Medulla oblongata (tissue), 1 donor: ENCODE results near the gene EPN1.

Experiments used
- DNase-seq: peaks from one replicate; pipeline ENCODE4 v3.0.0-alpha.2; 2015; ENCODE audit errors: extremely low spot score

The EPN1 gene

DNA sequence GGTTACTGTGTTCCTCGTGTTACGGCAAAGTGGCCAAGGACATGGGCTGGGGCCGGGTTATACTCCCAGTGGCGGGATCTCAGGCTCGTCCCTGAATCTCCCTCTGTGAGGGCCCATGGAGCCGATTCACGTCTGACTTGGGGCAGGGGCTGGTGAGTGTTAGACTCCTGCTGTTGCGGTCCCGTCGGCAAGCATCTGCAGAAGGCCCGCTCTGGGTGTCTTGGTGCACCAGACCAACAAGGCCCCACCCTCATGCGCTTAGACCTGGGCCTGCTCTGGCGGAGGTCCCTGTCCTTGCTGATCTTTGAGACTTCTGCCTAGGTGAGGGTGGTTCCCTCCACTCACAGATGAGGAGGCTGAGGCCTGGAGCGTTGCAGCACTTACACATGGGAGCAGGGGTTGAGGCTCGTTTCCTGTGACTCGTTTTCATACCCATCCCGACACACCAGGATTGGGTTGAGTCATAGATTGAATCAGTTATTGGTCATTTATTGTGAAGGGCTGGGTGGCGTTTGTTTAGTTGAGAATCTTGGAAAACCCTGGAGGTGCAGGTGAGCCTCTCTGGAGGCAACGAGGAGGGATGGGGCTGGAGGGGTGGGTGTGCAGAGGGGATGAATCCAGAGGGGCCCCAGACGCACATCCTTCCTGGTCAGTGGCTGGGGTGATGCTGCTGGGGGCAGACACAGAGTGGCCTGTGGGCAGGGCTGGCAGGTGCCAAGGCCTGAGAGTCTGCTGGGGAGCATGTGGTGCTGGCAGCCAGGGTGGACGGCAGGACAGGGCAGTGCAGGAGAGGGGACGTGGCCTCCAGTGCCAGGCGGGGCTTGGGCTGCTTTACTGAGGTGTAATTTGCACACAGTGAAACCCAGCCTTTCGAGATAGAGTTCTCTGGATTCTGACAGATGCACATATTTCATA lies 4.6 kb downstream of the EPN1 start:
- DNase-seq, result no peak

DNA sequence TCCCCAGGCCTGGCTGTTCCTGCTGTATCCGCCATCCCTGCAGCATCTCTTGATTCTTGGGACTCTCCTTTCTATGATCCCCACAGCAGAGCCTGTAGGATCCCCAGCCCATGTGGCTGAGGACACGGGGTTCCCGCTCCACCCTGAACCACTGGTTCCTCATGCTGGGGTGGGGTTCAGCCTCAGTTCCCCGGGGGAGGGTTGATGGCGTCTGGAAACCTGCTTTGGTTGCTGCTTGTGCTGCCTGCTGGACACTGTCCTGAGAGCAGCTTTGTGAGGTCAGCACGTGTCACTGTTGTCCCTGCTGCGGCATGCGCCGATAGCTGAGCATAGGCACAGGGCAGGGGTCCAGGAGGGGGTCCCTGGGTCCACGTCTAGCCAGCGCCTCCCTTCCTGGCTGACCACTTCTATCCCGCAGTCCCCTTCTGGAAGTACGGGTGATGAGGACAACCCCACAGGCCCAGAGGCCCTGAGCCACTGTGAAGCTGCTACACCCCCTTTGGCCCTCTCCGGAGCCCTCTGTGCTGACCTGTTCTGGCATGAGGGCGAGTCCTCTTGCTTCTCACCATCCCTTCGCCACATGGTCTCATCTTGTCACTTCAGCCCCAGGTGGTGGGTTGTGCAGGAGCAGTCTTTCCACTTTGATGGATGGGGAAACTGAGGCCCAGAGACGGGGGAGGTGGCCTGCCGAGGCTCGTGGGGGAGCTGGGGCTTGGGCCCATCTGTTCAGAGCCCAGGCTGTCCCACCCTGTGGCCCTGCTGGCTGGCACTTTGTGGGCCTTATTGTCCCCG lies 5.5 kb downstream of the EPN1 start:
- DNase-seq, result no peak

DNA sequence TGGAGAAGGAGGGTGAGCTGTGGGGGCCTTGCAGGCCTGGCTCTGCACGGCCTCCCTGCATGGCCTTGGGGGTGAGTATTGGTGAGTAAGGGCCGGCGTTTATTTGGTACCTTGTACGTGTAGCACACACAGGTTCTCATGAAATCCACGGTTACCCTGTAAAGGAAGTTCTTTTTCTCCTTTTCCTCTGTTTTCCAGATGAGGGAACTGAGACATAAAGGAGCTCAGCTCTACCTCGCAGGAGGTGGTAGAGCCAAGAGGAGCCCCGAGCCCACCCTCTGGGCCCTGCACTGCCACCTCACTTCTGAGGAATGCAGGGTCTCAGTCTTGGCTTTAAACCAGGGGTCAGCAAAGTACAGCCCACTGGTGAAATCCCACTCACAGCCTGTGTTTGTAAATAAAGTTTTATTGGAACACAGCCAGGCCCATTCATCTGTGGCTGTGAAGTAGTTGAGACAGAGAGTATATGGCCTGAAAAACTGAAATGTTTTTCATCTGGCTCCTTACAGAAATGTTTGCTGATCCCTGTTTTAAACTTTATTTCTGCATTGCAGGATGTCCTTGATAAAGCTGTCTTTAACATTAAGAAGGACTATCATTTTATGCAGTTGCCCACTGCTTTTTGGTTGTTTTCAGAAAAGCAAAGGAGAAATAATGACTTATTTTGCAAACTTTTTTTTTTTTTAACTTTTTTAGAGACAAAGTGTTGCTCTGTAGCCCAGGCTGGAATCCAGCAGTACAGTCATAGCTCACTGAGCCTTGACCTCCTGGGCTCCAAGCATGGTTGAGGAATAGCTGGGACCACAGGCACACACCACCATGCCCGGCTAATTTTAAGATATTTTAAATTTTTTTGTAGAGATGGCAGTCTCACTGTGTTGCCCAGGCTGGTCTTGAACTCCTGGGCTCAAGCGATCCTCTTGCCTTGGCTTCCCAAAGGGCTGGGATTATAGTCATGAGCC lies 6.4 kb downstream of the EPN1 start:
- DNase-seq, result no peak

DNA sequence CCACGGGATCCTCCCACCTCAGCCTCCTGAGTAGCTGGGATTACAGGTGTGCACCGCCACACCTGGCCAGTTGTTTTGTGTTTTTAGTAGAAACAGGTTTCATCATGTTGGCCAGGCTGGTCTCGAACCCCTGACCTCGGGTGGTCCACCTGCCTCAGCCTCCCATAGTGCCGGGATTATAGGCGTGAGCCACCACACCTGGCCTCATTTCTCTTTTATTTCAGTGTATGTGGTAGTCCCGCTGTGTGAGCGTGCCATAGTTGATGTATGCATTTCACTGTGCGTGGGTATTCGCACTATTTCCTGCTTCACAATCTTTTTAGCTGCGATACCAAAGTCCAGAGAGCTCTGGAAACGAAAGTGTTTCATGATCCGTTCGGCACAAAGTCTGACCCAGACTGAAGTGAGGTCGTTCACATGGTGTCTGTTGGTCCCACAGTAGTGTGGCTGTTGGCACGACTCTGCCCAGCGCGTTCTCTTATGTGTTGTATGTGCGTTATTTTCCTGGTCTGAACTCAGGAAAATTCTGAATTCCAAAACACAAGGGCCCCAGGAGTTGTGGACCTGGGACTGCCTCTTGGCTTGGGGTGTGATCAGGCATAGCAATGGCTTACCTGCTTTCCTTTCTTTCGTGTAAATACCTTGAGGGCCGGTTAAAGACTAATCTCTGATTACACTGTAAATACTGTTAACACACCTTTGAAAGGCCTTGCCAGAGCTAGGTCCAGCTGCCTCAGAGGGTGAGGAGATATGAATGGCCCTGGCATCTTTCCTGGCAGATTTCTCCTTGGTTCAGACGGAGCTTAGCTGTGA lies 8.6 kb downstream of the EPN1 start:
- DNase-seq, result no peak

DNA sequence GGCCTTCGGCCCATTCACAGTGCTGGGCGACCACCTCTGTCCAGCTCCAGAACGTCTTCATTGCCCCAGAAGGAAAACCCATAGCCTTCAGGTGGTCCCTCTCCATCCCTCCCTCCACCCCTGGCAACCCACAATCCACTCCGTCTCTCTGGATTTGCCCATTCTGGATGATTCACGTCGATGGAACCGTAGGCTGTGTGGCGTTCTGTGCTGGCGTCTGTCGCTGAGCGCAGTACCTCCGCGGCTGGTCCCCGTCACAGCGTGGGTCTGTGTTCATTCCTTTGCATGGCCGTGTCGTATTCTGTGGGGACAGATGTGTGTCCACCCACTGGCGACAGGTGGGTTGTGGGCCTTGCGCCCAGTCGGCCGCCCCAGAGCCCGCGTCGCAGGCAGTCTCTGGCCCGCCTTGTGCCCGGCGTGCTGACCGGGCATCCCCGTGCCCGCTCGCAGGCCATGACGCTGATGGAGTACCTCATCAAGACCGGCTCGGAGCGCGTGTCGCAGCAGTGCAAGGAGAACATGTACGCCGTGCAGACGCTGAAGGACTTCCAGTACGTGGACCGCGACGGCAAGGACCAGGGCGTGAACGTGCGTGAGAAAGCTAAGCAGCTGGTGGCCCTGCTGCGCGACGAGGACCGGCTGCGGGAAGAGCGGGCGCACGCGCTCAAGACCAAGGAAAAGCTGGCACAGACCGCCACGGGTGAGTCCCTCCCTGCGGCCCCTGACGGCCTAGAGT lies 10.1 kb downstream of the EPN1 start:
- no peak for DNase-seq

DNA sequence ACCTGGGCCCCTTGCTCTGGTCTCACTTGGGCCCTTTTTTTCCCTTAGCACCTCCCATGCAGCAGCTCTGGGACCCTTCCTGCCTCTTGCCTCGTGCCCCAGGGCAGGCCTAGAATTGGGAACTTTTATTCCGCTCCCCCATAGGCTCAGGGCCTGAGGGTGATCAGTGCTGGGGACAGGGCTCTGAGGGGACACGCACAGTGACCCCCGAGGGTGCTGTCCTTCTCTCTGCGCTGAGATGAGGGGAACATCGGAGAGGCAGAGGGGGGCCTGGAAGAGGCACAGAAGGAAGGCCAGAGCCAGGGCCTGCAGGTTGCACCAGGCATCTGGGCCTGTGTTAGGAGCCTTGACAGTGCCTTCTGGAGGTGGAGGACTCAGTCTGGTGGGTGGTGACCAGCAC lies 10.8 kb downstream of the EPN1 start:
- no peak for DNase-seq

DNA sequence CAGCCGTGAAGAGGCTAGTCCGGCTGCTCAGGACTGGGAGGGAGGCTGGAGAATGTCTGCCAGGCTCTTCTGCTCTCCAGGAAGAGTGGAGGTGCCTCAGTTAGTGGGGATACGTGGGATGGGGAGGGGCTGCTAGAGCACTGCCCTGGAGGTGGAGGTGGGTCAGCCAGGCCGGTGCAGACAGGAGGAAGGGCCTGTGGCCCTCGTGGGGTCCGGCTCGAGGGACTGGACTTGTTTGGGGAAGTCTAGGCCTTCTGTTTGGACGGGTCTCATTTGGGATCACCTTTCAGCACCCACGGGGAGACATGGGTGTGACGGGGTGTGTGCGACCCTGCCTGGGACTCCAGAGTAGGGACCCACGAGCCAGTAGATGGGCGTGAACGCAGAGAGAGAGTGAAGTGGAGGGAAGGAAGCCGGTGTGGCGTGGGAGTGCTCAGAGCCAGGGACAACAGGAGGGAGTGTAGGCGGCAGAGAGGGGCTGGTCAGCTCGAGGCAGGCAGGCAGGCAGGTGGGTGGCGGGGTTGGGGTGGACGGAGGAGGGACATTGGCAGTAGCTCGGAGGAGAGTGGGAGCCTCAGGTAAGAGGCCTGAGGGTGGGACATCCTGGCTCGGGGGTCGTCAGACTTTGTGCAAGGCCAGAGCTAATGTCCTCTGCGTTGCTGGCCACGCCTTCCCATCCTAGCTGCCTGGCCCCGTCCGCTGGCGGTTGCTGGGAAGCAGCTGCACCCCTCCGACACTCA lies 11.5 kb downstream of the EPN1 start:
- DNase-seq, result no peak

DNA sequence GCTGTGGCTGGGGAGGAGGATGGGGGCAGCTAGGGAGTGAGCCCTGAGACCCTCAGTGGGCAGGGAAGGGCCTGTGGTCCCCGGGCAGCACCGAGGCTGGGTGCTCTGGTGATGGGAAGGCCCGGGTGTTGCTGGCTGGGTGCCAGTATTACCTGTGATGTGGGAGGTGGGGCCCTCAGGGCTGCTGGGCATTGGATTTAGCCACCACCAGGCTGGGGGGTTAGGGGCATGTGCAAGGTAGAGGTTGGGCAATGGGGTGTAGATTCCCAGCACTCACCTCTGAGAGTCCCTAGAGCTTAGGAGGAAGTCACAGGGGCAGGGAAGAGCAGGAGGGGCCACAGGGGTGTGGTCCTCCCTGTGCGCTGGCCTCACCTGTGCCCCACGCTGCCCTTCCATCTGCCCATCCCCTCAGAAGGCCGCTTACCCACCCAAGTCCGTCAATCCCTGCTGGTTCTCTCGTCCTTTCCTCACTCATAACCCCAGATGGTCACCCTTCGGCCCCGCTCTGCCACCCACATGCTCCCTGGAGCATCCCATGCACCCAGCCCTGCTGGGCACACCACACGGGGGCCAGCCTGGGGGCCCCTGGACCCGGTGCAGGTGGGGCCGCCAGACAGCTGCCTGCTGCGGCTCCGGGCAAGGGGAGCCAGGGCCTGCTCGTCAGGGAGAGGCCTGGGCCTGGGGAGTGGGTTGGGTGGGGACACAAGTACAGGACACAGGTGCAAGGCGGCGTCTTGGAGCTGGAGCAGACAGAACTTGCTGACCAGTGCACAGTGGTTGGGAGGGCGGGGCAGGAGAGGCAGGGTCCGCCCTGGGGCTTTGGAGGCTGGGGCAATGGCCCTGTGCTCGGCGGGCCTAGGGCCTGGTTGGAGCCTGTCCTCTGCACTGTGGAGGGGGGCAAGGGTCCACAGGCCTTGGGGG lies 12.5 kb downstream of the EPN1 start:
- DNase-seq, result no peak

DNA sequence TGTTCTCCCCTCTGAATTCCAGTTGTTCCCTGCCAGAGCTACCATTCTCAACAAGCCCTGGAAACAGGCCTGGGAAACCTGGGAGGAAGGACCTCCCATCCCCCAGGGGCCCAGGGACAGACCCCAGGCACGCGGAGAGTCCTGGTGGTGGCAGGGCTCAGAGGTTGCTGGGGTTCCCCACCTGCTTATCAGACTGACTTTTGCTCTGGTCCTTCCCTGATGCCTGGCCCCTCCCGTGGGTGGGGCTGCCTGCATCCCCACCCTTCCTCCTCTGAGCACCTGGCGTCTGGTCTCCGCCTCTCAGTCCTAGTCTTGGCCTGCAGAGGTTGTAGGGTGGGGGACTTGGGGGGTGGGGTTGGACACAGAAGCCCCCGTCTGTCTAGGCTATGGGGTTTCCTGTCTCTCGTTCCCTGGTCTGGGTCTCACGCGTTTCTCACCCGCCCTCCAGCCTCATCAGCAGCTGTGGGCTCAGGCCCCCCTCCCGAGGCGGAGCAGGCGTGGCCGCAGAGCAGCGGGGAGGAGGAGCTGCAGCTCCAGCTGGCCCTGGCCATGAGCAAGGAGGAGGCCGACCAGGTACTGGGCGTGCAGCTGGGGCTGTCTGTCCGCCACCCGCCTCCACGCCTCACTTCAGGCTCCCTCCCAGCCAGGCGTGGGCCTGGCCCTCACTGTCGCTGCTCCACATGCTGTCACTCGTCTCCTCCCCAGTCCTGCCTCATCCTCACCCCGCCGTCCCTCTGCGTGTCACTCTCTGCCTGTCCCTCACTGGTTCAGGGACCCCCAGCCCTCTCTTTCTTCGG lies 13.6 kb downstream of the EPN1 start:
- no peak for DNase-seq

DNA sequence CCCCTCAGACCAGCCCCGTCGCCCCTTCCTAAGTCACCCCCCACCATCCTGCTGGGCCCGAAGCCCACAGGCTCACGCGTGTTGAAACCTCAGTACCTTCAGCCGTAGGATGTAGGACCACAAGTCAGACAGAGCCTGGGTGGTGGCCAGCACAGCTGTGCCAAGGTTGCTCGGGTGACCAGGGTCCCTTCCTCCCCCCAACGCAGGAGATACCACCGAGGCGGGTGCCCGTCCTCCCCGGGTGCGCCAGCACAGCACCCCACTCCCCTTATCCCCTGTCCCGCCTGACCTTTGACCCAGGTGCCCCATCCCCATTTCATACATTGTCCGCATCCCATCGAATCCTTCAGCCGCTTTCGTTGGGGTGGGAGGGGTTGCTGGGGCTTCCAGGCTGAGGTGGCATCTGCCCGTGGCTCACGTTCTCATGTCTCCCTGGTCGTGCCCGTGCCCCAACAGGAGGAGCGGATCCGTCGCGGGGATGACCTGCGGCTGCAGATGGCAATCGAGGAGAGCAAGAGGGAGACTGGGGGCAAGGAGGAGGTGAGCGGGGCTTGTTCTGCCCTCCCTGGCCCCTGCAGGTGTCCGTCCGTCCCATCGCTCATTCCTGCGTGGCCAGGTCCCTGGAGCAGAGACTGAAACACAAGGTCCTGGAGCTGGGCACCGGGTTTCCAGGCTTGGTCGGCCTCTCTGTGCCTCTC lies 14.5 kb downstream of the EPN1 start:
- no peak for DNase-seq

DNA sequence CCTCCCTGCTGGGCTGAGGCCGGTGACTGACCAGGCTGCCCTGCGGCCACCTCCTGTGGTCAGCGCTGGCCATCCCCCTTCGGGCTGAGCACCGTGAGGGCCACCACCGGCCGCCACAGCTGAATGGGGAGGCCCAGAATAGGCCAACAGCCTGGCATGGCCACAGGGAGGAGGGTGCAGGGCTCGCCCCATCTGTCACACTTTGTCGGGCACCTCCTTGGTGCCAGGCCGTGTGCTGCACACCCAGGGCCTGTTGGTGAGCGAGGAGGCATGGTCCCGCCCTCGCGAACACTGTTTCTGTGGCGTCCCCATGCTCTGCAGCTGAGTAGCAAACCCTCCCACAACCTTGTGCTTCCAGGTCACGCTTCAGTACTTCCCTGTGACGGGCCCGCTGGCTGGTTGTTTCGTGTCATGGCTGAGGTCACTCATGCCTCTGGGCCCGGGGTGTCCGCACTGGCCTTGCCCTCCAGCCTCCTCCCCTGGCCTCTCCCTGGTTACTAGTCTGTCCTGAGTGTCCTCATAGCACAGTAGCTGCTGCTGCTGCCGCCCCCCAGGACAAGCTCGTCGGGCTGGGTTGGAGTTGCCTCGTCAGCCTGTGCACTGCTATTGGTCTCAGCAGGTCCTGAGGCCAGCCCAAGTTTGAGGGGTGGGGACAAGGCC lies 15.2 kb downstream of the EPN1 start:
- no peak for DNase-seq

DNA sequence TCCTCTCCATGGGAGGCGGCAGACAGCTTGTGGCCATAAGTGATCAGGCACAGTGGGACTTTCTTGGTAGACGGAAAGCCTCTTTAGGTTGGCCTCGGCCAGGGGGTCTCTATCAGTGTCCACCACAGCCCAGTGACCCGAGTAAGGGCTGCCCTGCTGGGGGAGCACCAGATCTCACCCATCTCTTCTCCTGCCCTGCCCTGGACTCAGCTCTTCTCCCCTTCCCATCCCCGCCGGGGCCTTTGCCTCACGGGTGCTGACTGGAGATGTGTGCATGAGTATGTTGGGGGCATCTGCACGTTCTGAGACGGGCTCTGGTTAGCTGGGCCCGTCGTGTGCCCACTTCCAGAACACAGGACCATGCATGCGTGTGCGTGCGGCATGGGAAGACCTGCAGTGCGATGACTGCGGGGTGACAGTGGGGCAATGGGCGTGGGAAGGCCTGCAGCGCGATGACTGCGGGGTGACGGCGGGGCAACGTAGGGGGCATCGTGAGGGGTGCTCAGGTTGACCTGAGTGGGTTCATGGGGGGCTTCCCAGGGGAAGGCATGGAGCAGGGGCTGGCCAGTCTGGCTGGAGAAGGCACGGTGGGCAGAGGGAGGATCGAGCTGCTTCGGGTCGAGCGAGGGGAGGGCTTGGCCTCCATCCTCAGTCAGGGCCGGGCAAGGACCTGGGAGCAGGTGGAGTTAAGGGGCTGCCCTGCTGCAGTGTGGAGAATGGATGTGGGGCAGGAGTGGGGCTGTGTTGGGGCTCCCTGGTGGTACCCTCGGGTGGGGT lies 15.9 kb downstream of the EPN1 start:
- DNase-seq, result no peak

DNA sequence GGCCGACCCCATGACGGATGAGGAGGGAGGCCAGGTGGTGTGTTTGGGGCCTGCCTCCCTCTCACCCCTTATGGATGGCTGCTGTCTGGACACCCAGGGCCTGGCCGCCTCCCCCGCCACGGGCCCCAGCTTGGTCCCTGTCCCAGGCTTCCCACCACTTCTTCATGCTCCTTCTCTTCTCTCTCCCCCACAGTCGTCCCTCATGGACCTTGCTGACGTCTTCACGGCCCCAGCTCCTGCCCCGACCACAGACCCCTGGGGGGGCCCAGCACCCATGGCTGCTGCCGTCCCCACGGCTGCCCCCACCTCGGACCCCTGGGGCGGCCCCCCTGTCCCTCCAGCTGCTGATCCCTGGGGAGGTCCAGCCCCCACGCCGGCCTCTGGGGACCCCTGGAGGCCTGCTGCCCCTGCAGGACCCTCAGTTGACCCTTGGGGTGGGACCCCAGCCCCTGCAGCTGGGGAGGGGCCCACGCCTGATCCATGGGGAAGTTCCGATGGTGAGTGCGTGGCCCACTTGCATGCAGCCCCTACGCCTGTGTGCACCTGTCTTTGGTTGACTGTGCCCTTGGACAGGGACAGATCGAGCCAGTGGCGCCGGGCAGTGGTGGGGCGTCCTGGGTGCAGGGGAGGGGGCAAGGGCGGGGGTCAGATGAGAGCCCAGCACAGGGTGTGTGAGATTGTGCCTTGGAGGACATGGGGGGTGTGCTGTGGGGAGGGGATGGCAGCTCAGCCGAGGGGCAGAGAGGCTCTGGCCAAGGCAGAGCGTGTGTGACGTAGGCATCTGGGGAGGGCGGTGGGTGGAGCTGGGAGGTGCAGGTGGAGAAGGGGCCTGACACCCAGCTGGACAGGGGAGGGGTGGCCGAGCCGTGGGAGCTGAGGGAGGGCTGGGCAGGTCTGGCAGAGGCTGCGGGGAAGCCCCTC lies 16.8 kb downstream of the EPN1 start:
- no peak for DNase-seq

DNA sequence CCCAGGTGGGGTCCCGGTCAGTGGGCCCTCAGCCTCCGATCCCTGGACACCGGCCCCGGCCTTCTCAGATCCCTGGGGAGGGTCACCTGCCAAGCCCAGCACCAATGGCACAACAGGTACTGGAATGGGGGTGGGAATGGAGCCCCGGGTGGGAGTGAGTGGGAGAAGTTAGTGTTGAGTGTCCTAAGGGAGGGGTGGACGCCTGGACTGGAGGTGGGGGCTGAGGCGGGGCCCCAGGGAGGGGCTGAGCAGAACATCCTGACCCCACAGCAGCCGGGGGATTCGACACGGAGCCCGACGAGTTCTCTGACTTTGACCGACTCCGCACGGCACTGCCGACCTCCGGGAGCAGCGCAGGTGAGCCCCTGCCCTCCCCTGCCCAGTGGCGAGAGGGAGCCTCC lies 17.7 kb downstream of the EPN1 start:
- DNase-seq, result no peak
